Forelimb muscle (tissue), 1 donor: ENCODE results near the gene GREB1. TPM values are rescaled to one million over a fixed set of nuclear protein-coding genes. Genes with fewer than 3 reads are reported as not detected.
"Not testable (repeated sequence)": the region's sequence is repeated elsewhere in the genome, so short reads cannot be mapped to it uniquely, and the experiment has no call there.

ENCODE experiments used
- DNase-seq: peaks from one replicate; pipeline ENCODE4 v3.0.0-alpha.2; 2013; ENCODE audit warnings: low read depth
- polyA plus RNA-seq: library from polyadenylated mRNA; unstranded; fragments of 120-200 nt; gene quantifications from one replicate; pipeline ENCODE4 v1.2.1, GENCODE V29; 2013; ENCODE audit not compliant: insufficient read length

Gene GREB1
- polyA plus RNA-seq, 1 donor = 10.2 TPM

GRCh38 chr2:11637546-11637945 is 103.7 kb downstream of the GREB1 start:
- no peak for DNase-seq

GRCh38 chr2:11639503-11639902 is 105.7 kb downstream of the GREB1 start:
- no peak for DNase-seq

GRCh38 chr2:11640132-11640531 is 106.3 kb downstream of the GREB1 start:
- no peak for DNase-seq

- no peak for DNase-seq
These were observed 109.1 kb downstream of the GREB1 start for GRCh38 chr2:11642972-11643371.

GRCh38 chr2:11644293-11644692 is 110.4 kb downstream of the GREB1 start:
- DNase-seq = no peak

- no peak for DNase-seq
These were observed 112.7 kb downstream of the GREB1 start for GRCh38 chr2:11646530-11646929.

- DNase-seq = no peak
These were observed 114.2 kb downstream of the GREB1 start for GRCh38 chr2:11647834-11648600.

GRCh38 chr2:11649093-11649492 is 115.2 kb downstream of the GREB1 start:
- no peak for DNase-seq

- no peak for DNase-seq
These were observed 118.2 kb downstream of the GREB1 start for GRCh38 chr2:11651856-11652548.

- DNase-seq = peak; percentile 17
These were observed 118.7 kb downstream of the GREB1 start for GRCh38 chr2:11652553-11652952.

GRCh38 chr2:11655495-11655894 is 121.7 kb downstream of the GREB1 start:
- DNase-seq = no peak

GRCh38 chr2:11656252-11656651 is 122.4 kb downstream of the GREB1 start:
- no peak for DNase-seq

- DNase-seq = no peak
These were observed 122.8 kb downstream of the GREB1 start for GRCh38 chr2:11656671-11657101.

GRCh38 chr2:11657195-11657594 is 123.3 kb downstream of the GREB1 start:
- no peak for DNase-seq

GRCh38 chr2:11657646-11658045 is 123.8 kb downstream of the GREB1 start:
- DNase-seq = no peak

- no peak for DNase-seq
These were observed 124.6 kb downstream of the GREB1 start for GRCh38 chr2:11658208-11659114.

GRCh38 chr2:11659115-11659475 is 125.2 kb downstream of the GREB1 start:
- DNase-seq = no peak

- no peak for DNase-seq
These were observed 126.0 kb downstream of the GREB1 start for GRCh38 chr2:11659851-11660250.

GRCh38 chr2:11660396-11660795 is 126.6 kb downstream of the GREB1 start:
- DNase-seq = not testable (repeated sequence)

- no peak for DNase-seq
These were observed 128.1 kb downstream of the GREB1 start for GRCh38 chr2:11661891-11662435.

- no peak for DNase-seq
These were observed 129.0 kb downstream of the GREB1 start for GRCh38 chr2:11662882-11663281.

GRCh38 chr2:11663427-11663826 is 129.6 kb downstream of the GREB1 start:
- DNase-seq = no peak
